Hepatocyte (in vitro differentiated cells): ENCODE data around the gene NAV3.

ENCODE experiments used
- EZH2 ChIP-seq: fragments of 200-600 bp; sonication (generic); IDR thresholded peaks from 2 replicates; pipeline ENCODE4 v1.6.1; 2016; ENCODE audit warnings: antibody characterized with exemption, mild to moderate bottlenecking, borderline replicate concordance
- EZH2phosphoT487 ChIP-seq: fragments of 200-600 bp; sonication (generic); IDR thresholded peaks from one replicate; pipeline ENCODE4 v1.6.1; 2018; ENCODE audit warnings: antibody characterized with exemption, mild to moderate bottlenecking, low read depth, moderate library complexity; ENCODE audit not compliant: unreplicated experiment, severe bottlenecking
- TF ChIP-seq, protein P1 (sequence below): fragments of 200-600 bp; sonication (generic); IDR thresholded peaks from 2 replicates; pipeline ENCODE4 v1.5.1; 2016; ENCODE audit warnings: antibody characterized with exemption, mild to moderate bottlenecking; ENCODE audit not compliant: poor library complexity

GRCh38 chr12:77808534-77808933 is 22.2 kb upstream of the NAV3 start:
- TF ChIP-seq, protein P1, sequence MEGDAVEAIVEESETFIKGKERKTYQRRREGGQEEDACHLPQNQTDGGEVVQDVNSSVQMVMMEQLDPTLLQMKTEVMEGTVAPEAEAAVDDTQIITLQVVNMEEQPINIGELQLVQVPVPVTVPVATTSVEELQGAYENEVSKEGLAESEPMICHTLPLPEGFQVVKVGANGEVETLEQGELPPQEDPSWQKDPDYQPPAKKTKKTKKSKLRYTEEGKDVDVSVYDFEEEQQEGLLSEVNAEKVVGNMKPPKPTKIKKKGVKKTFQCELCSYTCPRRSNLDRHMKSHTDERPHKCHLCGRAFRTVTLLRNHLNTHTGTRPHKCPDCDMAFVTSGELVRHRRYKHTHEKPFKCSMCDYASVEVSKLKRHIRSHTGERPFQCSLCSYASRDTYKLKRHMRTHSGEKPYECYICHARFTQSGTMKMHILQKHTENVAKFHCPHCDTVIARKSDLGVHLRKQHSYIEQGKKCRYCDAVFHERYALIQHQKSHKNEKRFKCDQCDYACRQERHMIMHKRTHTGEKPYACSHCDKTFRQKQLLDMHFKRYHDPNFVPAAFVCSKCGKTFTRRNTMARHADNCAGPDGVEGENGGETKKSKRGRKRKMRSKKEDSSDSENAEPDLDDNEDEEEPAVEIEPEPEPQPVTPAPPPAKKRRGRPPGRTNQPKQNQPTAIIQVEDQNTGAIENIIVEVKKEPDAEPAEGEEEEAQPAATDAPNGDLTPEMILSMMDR = no peak
- TF ChIP-seq EZH2 = no peak
- TF ChIP-seq EZH2phosphoT487 = no peak
